ENCODE data around the gene USP15.

GRCh38 chr12:62458626-62459025 is 198.4 kb downstream of the USP15 start:
- TF ChIP-seq CTCF (IDR thresholded peaks at IDR 0.05) (no peak), POLR2A (IDR thresholded peaks at IDR 0.05) (no peak)

All from lower leg skin (tissue), 3 donors.